GM21529 (cell line): ENCODE results near the gene MET.
A peak's percentile ranks its signal among the peaks of the same experiment; 100 is the strongest.
"Not testable (repeated sequence)": the region's sequence is repeated elsewhere in the genome, so short reads cannot be mapped to it uniquely, and the experiment has no call there.

ENCODE experiments used
- ATAC-seq: cut with Tn5 transposase; IDR thresholded peaks from one replicate; pipeline ENCODE4 v1.9.1; 2021; ENCODE audit not compliant: unreplicated experiment

Gene MET

GRCh38 chr7:116806046-116806944 is 134.3 kb downstream of the MET start:
- no peak for ATAC-seq

- ATAC-seq = no peak
Measured at GRCh38 chr7:116807011-116807560, 135.1 kb downstream of the MET start.

- ATAC-seq = peak; percentile 75
Measured at GRCh38 chr7:116809636-116810266, 137.8 kb downstream of the MET start.

GRCh38 chr7:116810267-116811116 is 138.5 kb downstream of the MET start:
- no peak for ATAC-seq

- ATAC-seq = no peak
Measured at GRCh38 chr7:116811768-116812167, 139.8 kb downstream of the MET start.

GRCh38 chr7:116812860-116813259 is 140.9 kb downstream of the MET start:
- peak; percentile 54 for ATAC-seq

GRCh38 chr7:116813371-116813770 is 141.4 kb downstream of the MET start:
- ATAC-seq = not testable (repeated sequence)

GRCh38 chr7:116815041-116815440 is 143.0 kb downstream of the MET start:
- ATAC-seq = no peak

- ATAC-seq = no peak
Measured at GRCh38 chr7:116820149-116820548, 148.2 kb downstream of the MET start.

GRCh38 chr7:116821647-116822046 is 149.7 kb downstream of the MET start:
- not testable (repeated sequence) for ATAC-seq

- no peak for ATAC-seq
Measured at GRCh38 chr7:116824449-116824848, 152.5 kb downstream of the MET start.

GRCh38 chr7:116828281-116828680 is 156.3 kb downstream of the MET start:
- no peak for ATAC-seq

GRCh38 chr7:116829041-116829440 is 157.0 kb downstream of the MET start:
- no peak for ATAC-seq

GRCh38 chr7:116829493-116829892 is 157.5 kb downstream of the MET start:
- no peak for ATAC-seq

- ATAC-seq = no peak
Measured at GRCh38 chr7:116832692-116833091, 160.7 kb downstream of the MET start.

GRCh38 chr7:116834815-116835504 is 163.0 kb downstream of the MET start:
- ATAC-seq = no peak

- no peak for ATAC-seq
Measured at GRCh38 chr7:116836048-116836447, 164.1 kb downstream of the MET start.

- no peak for ATAC-seq
Measured at GRCh38 chr7:116836911-116837310, 164.9 kb downstream of the MET start.

- ATAC-seq = no peak
Measured at GRCh38 chr7:116837586-116837985, 165.6 kb downstream of the MET start.

- no peak for ATAC-seq
Measured at GRCh38 chr7:116840256-116840655, 168.3 kb downstream of the MET start.

GRCh38 chr7:116842371-116842770 is 170.4 kb downstream of the MET start:
- ATAC-seq = no peak
